ENCODE data around the gene RBM4. TPM values are rescaled to one million over a fixed set of nuclear protein-coding genes. Genes with fewer than 3 reads are reported as not detected.
"Not testable (repeated sequence)": the region's sequence is repeated elsewhere in the genome, so short reads cannot be mapped to it uniquely, and the experiment has no call there.

The RBM4 gene
- total RNA-seq, 1 donor from 2014 or later = 206 TPM

DNA sequence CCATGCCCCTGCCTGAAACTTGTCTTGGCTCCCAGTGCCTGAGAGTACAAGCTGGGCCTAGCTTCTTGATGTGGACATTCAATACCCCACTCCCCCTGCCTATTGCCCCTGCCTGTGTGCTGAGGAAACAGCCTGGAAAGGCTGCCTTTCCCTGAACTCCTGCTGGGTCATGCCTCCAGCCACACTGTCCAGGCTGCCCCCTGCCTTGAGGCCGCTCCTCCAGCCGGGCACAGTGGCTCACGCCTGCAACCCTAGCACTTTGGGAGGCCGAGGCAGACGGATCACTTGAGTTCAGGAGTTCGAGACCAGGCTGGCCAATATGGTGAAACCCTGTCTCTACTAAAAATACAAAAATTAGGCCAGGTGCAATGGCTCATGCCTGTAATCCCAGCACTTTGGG lies 35.4 kb upstream of the RBM4 start:
- Histone ChIP-seq H3K9ac (no peak overlapping the region), H3K36me3 (no peaks in the 10 kb centered on the region), H3K4me1 (no peaks in the 10 kb centered on the region), H3K9me3 (ENCODE audit: low read depth) (no peaks in the 10 kb centered on the region), H3K27ac (no peak overlapping the region), H2AFZ (replicated peaks) (no peak overlapping the region), H4K20me1 (ENCODE audit: low read depth) (no peaks in the 10 kb centered on the region), H3K4me2 (no peak overlapping the region), H3K79me2 (ENCODE audit: low read depth) (no peaks in the 10 kb centered on the region), H3F3A (ENCODE audit: low read depth) (no peaks in the 10 kb centered on the region), H3K4me3 (no peak overlapping the region), H3K27me3 (no peaks in the 10 kb centered on the region)
- Mint-ChIP-seq H3K27ac (no peak overlapping the region), H3K27me3 (ENCODE audit: insufficient read depth, low read depth) (no peaks in the 10 kb centered on the region), H3K4me3 (no peak overlapping the region), H3K9me3 (no peaks in the 10 kb centered on the region), H3K36me3 (peaks cover 13% of the 10 kb centered on the region), H3K4me1 (peaks cover 10% of the 10 kb centered on the region)
- DNase-seq (ENCODE audit: low spot score) = no peak
- TF ChIP-seq EZH2phosphoT487 (IDR thresholded peaks at IDR 0.05) (no peak), CTCF (IDR thresholded peaks at IDR 0.05) (no peak)

GRCh38 chr11:66604155-66604554 lies 34.3 kb upstream of the RBM4 start:
- H3K4me3 Mint-ChIP-seq = no peak overlapping the region
- Histone ChIP-seq H3K79me2 (ENCODE audit: low read depth) (no peaks in the 10 kb centered on the region), H2AFZ (replicated peaks) (no peak overlapping the region), H3F3A (ENCODE audit: low read depth) (no peaks in the 10 kb centered on the region), H3K4me2 (no peak overlapping the region), H3K27me3 (no peaks in the 10 kb centered on the region), H3K36me3 (no peaks in the 10 kb centered on the region), H3K9ac (no peak overlapping the region), H3K9me3 (ENCODE audit: low read depth) (no peaks in the 10 kb centered on the region), H3K4me3 (no peak overlapping the region), H4K20me1 (ENCODE audit: low read depth) (no peaks in the 10 kb centered on the region), H3K27ac (no peak overlapping the region), H3K4me1 (no peaks in the 10 kb centered on the region)
- DNase-seq (ENCODE audit: low spot score) = no peak
- H3K27me3 Mint-ChIP-seq (ENCODE audit: insufficient read depth, low read depth) = no peaks in the 10 kb centered on the region
- peaks cover 10% of the 10 kb centered on the region for H3K4me1 Mint-ChIP-seq
- no peak overlapping the region for H3K27ac Mint-ChIP-seq
- H3K9me3 Mint-ChIP-seq = no peaks in the 10 kb centered on the region
- H3K36me3 Mint-ChIP-seq = peaks cover 13% of the 10 kb centered on the region
- TF ChIP-seq CTCF (IDR thresholded peaks at IDR 0.05) (no peak), EZH2phosphoT487 (IDR thresholded peaks at IDR 0.05) (no peak), EZH2 (IDR thresholded peaks at IDR 0.05) (no peak)

GRCh38 chr11:66606608-66607007 lies 31.9 kb upstream of the RBM4 start:
- H4K20me1 ChIP-seq (ENCODE audit: low read depth); H3K9me3 Mint-ChIP-seq; H2AFZ ChIP-seq (replicated peaks); H3K9me3 ChIP-seq (ENCODE audit: low read depth); H3K36me3 ChIP-seq; H3K27me3 ChIP-seq; H3K27me3 Mint-ChIP-seq (ENCODE audit: insufficient read depth, low read depth); H3K27ac ChIP-seq; H3K4me1 ChIP-seq; H3K9ac ChIP-seq; H3K4me1 Mint-ChIP-seq; H3K79me2 ChIP-seq (ENCODE audit: low read depth); DNase-seq (ENCODE audit: low spot score); H3K4me2 ChIP-seq; H3K4me3 Mint-ChIP-seq; H3K4me3 ChIP-seq; H3K27ac Mint-ChIP-seq: not testable (repeated sequence)
- H3F3A ChIP-seq (ENCODE audit: low read depth) = peaks cover 11% of the 10 kb centered on the region
- peaks cover 17% of the 10 kb centered on the region for H3K36me3 Mint-ChIP-seq

- H3K9ac ChIP-seq = no peak overlapping the region
- H3K27me3 Mint-ChIP-seq (ENCODE audit: insufficient read depth, low read depth) = no peaks in the 10 kb centered on the region
- H3K79me2 ChIP-seq (ENCODE audit: low read depth) = no peaks in the 10 kb centered on the region
- peaks cover 11% of the 10 kb centered on the region for H3F3A ChIP-seq (ENCODE audit: low read depth)
- no peak overlapping the region for H3K27ac ChIP-seq
- no peak overlapping the region for H2AFZ ChIP-seq (replicated peaks)
- no peaks in the 10 kb centered on the region for H3K27me3 ChIP-seq
- no peak overlapping the region for H3K27ac Mint-ChIP-seq
- H3K36me3 Mint-ChIP-seq = peaks cover 13% of the 10 kb centered on the region
- no peaks in the 10 kb centered on the region for H3K9me3 Mint-ChIP-seq
- H4K20me1 ChIP-seq (ENCODE audit: low read depth) = no peaks in the 10 kb centered on the region
- TF ChIP-seq CTCF (IDR thresholded peaks at IDR 0.05) = no peak
- TF ChIP-seq EZH2 (IDR thresholded peaks at IDR 0.05) = no peak
- TF ChIP-seq EZH2phosphoT487 (IDR thresholded peaks at IDR 0.05) = no peak
- H3K4me3 Mint-ChIP-seq = no peak overlapping the region
- no peak overlapping the region for H3K4me3 ChIP-seq
- H3K4me1 ChIP-seq = no peaks in the 10 kb centered on the region
- H3K4me2 ChIP-seq = no peak overlapping the region
- no peaks in the 10 kb centered on the region for H3K9me3 ChIP-seq (ENCODE audit: low read depth)
- H3K4me1 Mint-ChIP-seq = no peaks in the 10 kb centered on the region
- no peaks in the 10 kb centered on the region for H3K36me3 ChIP-seq
- DNase-seq (ENCODE audit: low spot score) = no peak
Observed at GRCh38 chr11:66607126-66607834, 31.2 kb upstream of the RBM4 start.

Data from neural progenitor cell (in vitro differentiated cells).